Globus pallidus (tissue), 1 donor: ENCODE data around the gene IL34.
A peak's percentile ranks its signal among the peaks of the same experiment; 100 is the strongest.

ENCODE experiments used
- DNase-seq: peaks from one replicate; pipeline ENCODE4 v3.0.0-alpha.2; 2015; ENCODE audit warnings: low spot score

The IL34 gene

DNA sequence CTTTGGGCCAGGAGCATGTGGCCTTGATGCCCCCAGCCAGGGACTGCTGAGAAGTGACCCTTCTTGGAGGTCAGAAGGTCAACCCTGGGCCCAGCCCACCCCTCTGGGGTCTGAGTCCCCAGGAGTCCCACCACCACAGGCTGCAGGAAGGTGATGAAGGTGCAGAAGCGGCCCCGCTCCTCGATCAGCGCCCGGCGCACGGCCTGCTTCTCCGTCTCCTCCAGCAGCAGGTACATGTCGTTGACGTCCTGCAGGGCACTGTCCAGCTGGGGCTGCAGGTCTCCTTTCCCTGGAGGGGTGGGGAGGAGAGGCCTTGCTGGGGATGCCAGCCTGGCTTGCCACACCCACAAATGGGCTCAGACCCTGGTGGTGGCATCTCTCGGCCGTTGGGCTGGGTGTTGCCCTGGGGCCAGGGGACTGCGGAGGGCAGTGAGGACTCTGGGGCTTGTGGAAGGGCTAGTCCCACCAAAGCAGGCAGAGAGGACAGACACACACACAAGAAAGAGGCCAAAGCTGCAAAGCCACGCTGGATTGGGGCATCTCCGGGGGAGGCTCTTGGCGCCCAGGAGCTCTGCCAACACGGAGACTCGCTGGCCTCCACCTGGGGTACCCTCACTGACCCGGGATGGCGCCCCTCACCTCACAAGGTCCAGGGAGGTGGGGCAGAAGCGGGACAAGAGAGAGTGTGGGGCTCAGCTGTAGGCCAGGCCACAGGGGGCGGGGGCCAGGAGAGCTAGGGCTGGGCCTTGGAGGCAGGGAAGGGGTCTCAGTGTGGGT, 31.9 kb downstream of the IL34 start:
- no peak for DNase-seq

DNA sequence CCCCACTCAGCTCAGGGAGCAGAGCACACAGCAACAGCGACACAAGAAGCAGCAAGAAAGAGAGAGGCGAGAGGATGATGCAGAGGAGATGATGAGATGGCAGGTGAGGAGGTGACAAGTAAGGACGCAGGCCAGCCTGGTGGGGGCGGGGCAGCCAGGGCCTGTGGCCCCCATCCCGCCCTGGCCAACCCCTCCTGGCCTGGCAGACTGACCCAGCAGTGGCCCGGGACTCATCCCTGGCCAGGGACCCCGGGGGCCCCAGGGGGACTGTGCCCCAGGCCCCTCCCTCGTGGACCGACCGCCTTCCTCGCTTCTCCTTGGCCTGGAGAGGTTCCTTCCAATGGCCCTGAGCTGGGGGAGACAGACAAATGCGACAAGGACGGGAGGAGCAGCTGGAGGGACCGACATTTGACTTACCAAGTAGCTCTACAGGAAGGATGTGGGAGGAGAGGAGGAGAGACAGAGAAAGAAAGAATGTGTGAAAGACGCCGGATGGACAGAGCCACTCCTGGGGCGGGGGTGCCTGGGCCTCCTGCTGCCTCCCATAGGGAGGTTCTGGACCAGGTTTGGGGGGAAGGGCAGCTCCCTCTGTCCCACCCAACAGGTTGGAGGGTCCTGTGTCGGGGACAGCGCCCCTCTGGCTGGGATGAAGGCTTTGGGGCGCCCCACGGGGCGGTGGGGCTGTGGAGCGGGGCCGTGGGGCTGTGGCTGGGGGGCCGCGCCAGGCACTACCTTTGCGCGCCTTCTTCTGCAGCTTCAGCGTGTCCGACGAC, 32.7 kb downstream of the IL34 start:
- no peak for DNase-seq

- no peak for DNase-seq
Observed at GRCh38 chr16:70679671-70680494, 33.5 kb downstream of the IL34 start.

DNA sequence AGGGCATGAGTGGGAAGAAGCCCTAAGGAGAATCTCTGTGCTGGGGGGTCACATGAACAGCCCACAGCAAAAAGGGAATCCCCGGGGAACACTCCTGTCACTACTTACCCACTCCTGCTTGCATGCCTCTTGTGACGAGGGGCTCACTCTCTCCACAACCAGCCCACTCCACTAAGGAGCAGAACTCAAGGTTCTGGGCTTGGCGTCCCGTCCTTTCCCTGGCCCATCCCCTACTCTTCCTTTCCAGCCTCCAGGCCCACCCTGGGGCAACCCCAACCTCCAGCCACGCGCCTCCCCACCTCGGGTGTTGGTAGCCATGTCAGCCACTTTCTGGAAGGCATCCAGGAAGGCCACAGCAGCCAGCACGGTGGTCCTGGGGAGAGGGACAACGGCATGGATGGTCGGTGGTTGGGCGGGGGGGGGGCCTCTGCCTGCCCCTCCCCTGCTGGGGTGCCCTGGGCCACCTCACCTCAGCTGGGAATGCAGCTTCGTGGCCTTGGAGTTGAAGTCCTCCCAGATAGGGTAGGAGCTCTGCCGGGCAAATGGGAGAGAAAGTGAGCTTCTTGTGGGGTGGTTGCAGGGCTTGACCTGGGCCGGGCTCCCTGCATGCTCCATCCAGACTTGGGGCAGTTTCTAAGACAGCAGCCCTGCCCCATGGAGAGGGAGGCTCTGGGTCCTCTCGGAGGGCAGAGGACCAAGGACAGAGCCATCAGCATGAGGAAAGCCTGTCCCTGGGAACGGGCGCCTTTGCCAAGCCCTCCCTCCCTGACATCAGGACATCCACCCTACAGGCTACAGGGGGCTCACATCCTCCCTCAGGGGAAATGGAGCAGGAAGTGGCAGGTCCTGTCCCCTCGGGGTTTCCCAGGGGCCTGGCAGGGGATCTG, 34.4 kb downstream of the IL34 start:
- DNase-seq, result no peak

- DNase-seq, result peak; percentile 95
Observed at GRCh38 chr16:70681382-70682238, 35.3 kb downstream of the IL34 start.

DNA sequence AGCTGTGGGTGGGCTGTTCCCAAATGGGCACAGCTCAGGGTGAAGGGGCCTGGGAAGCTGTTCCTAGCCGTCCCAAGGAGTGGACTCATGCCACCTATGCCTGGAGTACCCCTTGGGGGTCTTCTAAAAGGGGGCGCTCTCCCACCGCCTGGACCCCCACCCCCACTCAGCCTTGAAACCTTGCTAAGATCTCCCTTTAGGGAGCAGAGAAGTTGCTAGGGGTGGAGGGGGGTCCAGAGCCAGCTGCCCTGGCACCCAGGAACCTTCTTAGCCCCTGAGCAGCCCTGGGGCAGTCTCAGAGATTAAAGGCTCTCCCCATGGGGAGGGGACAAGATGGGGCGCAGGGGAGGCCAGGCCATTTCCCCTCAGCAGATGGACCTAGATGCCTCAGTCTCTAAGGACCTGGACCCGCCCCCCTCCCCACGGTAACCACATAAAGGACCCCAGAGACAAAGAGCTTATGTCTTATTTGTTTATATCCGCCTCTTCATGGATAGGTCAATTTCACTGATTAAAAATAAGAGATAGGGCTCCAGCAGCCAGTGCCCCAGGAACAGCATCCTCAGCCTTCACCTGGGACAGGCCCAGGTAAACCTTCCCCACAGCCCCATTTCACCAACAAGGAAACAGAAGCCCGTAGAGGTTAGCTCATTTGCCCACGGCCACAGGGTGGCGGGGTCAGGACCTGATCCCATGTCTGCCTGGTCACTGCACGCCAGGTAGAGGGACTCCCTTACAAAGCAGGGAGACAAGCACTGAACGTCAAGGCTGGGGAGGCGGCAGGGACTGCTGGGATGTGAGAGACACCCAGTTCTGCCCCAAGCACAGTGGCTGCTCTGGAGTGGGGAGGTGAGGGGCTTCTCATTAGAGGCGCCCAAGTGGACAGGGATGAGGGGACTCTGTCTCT, 36.1 kb downstream of the IL34 start:
- DNase-seq, result no peak

DNA sequence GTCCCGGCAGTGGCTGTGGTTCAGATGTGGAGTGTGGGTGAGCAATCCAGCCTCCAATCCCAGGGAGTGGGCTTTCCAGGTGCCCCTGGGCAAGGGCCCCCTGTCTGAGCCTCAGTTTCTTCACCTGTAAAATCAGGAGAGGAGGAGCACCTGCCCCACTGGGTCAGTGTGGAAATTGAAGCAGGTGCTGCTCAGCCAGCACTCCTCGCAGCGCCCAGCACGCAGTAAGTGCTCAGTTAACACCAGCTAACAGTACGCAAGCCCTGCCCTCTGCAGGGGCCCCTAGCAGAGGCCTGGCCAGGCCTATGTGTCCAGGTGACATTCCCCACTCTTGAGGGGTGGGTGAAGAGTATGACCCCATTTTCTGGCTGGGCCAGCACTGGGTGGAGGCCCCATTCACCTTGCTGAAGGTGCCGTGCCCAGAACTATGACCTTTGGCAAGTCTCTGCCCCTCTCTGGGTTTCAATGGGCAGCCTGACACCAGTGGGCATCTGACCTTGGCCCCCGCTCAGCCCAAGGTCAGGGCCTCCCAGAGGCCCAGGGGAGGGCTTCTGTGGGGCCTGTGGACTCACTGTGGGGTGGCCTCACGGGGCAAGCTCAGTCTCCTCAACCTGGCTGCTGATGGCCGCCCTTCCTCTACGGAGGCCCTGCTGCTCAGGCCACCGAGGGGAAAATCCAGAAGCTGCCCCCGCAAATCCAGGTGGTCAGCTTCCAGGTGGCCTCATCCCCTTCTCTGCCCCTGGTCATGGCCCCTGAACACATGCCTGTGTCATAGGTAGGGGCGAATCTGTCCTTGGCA, 37.0 kb downstream of the IL34 start:
- no peak for DNase-seq

- no peak for DNase-seq
Observed at GRCh38 chr16:70684146-70685060, 38.0 kb downstream of the IL34 start.

DNA sequence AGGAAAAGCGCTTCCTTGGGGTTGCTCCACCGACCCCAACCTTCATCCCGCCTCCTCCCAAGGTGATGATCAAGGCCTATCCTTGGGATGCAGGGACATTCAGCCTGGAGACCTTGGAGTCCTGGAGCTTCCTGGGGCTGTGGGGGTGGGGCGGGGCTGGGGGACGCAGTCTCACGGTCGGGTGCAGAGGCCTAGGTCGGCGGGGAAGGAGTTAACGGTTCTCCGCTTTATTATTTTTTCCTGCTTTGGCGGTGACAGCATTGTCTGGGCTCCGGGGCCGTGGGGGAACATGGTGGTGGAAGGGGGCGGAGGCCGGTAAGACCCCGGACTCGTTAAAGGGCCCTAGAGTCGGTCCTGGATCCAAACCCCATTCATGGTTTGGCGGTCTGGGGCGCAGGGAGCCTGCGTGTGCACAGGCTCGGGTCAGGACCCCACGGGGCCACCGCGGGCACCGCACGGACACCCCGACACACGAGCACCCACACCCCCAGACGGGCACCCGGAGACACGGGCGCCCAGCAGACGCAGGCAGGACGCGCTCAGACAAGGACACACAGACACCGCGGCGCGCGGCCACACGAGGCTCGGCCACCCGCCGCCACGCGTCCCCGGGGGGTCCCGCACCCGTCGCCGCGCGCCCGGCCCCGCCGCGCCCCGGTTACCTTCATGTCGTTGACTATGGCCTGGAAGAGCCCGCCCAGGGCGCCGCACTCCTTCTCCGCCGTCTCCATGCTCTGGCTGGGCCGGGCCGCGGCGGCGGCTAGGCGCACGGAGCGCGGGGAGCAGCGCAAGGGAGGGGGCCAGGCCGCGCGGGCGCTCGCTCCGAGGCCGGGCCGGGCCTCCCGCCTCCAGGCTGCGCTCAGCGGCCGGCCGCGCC, 38.9 kb downstream of the IL34 start:
- no peak for DNase-seq

DNA sequence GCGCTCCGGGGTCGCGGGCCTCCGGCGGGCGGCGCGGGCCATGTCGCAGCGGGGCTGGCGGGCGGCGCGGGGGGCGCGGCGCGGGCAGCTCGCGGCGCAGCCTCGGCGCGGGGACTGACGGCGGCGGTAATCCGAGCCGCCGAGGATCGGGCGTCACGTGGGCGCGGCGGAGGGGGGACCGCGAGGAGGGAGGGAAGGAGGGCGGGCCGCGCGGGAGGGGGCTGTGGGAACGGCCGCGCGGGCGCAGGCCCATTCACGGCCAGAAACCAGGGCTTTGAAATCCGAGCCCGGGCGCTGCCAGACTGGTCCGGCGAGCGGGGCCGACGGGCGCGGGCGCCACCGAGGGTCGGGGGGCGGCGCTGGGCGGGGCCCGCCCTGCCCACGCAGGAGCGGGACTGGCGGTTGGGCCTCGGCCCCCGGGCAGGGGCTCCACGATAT, 39.6 kb downstream of the IL34 start, which contains the start of gene MTSS2:
MTSS2 (minus strand) TSS at position 116 of the 438 bp plus-strand sequence. CDS start 262 bp downstream, outside the sequence.
- DNase-seq, result peak; percentile 86

DNA sequence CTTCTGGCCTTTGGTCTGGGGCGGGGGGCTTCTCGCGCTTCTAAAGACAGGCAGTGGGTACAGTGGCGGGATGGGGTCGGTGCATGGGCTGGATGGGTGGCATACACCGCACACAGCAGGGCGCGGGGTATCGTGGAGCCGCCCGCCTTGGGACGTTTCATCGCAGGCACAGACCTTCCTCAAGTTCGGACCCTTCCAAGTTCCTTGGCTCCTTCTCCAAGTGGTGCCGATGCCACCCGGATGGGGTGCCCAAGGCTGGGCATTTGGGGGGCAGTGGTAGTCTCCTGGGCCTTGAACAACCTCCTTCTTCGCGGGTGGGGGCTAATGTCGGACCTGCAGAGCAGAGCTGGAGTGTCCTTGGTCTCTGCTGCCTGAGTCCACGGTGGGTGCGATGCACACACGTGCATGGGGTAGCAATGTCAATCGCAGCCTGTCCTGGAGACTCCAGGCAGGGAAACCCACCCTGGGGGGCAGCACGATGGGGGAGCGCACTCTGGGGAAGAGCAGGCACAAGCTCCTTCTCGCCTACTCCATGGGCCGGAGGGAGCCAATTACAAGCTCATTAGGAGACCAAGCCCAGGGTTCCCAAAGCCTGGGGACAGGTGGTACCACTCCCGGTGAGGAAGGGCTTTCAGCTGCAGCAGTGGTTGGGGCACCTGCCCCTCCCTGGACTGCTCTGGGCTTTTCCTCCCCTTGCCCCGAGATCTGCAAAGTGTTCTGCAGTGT, 40.2 kb downstream of the IL34 start:
- DNase-seq, result no peak

DNA sequence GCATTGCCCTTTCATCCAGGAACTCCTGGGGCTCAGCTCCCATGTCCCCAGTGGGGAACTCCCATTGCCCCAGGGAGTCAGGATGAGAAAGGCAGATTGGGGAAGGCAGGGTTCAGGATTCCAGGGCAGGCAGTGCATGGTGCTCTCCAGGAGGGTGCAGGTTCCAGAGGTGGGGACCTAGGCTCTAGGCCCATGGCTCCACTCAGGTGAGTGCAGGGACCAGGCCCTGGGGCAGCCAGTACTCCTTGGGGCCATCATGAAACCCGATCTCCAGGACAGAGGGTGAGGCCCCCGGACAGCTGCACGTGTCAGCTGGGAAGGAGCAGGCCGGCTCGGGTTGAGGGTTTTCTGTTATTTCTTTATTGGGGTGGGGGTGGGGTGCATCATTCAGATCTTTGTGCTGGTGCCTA, 40.7 kb downstream of the IL34 start:
- DNase-seq, result no peak

DNA sequence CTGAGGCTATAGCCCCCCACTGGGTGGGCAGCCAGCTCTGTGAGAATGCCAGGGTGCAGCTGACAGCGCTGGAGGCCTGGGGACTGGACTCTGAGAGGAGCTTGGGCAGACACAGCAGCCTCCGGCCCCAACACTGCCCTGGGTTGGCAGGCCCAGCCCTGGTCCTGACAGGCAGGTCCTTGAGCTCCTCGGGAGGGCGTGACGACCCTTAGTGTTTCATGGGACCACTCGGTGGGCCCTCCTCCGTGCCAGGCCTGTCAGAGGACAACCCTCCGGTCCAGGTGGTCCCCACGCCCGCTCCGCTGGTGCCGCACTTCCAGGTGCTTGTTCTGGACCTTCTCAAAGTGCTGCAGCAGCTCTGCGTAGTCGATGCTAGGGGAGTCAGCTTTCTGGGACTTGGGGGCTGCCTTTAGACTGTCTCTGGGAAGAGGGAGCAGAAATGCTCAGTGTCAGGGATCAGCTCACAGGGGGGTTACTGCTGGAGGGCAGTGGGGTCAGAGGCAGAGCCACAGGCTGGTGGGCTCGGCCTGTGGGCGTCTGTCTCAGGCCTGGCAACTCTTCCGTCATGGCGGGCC, 41.4 kb downstream of the IL34 start:
- peak; percentile 46 for DNase-seq

- peak; percentile 93 for DNase-seq
Observed at GRCh38 chr16:70688246-70688742, 41.9 kb downstream of the IL34 start.
